ENCODE data around the gene KLK11. TPM values are rescaled to one million over a fixed set of nuclear protein-coding genes. Genes with fewer than 3 reads are reported as not detected.
A peak's percentile ranks its signal among the peaks of the same experiment; 100 is the strongest.

KLK11 gene
- total RNA-seq, 1 experiment from 2014 or later: 10.8 TPM

GRCh38 chr19:50978772-50979390, 47.5 kb downstream of the KLK11 start:
- intact Hi-C loops (cut with micrococcal nuclease; ENCODE audit: unreplicated experiment): no loop called here
- Mint-ChIP-seq H3K4me3 (ENCODE audit: low read depth, unreplicated experiment) (no peak overlapping the region), H3K4me1 (ENCODE audit: low read depth, unreplicated experiment) (peaks cover 56% of the 10 kb centered on the region), H3K9me3 (ENCODE audit: low read depth, unreplicated experiment) (no peaks in the 10 kb centered on the region), H3K36me3 (ENCODE audit: insufficient read depth, unreplicated experiment) (peaks cover 13% of the 10 kb centered on the region), H3K27ac (ENCODE audit: unreplicated experiment) (peak overlapping the region; percentile 12), H3K27me3 (ENCODE audit: unreplicated experiment) (peaks cover 18% of the 10 kb centered on the region)
- BruUV-seq (replicated peaks): no TSS peak
- no peak for TF ChIP-seq CTCF (IDR thresholded peaks at IDR 0.05; ENCODE audit: unreplicated experiment)
- CTCF ChIA-PET: interaction anchor here (0.6 to 1.4 kb wide), 3 partner anchors 13 to 39 kb away, joined by 3 to 5 read pairs (median 4); no protein-coding TSS in a partner anchor
- peak; percentile 56 for DNase-seq

- Mint-ChIP-seq H3K9me3 (ENCODE audit: low read depth, unreplicated experiment) (no peaks in the 10 kb centered on the region), H3K27ac (ENCODE audit: unreplicated experiment) (no peak overlapping the region), H3K36me3 (ENCODE audit: insufficient read depth, unreplicated experiment) (peaks cover 19% of the 10 kb centered on the region), H3K4me3 (ENCODE audit: low read depth, unreplicated experiment) (no peak overlapping the region), H3K27me3 (ENCODE audit: unreplicated experiment) (peaks cover 18% of the 10 kb centered on the region), H3K4me1 (ENCODE audit: low read depth, unreplicated experiment) (peaks cover 65% of the 10 kb centered on the region)
- CTCF ChIA-PET: no interaction called here
- DNase-seq: no peak
- no TSS peak for BruUV-seq (replicated peaks)
- no peak for TF ChIP-seq CTCF (IDR thresholded peaks at IDR 0.05; ENCODE audit: unreplicated experiment)
- intact Hi-C loops (cut with micrococcal nuclease; ENCODE audit: unreplicated experiment): no loop called here
Measured at GRCh38 chr19:50977626-50978025, 48.8 kb downstream of the KLK11 start.

- CTCF ChIA-PET: no interaction called here
- DNase-seq: peak; percentile 93
- Mint-ChIP-seq H3K9me3 (ENCODE audit: low read depth, unreplicated experiment) (no peaks in the 10 kb centered on the region), H3K27me3 (ENCODE audit: unreplicated experiment) (peaks cover 7% of the 10 kb centered on the region), H3K36me3 (ENCODE audit: insufficient read depth, unreplicated experiment) (peaks cover 19% of the 10 kb centered on the region), H3K27ac (ENCODE audit: unreplicated experiment) (peak overlapping the region; percentile 95), H3K4me3 (ENCODE audit: low read depth, unreplicated experiment) (peak overlapping the region; percentile 38), H3K4me1 (ENCODE audit: low read depth, unreplicated experiment) (peaks cover 64% of the 10 kb centered on the region)
- intact Hi-C loops (cut with micrococcal nuclease; ENCODE audit: unreplicated experiment): no loop called here
- no peak for TF ChIP-seq CTCF (IDR thresholded peaks at IDR 0.05; ENCODE audit: unreplicated experiment)
- BruUV-seq (replicated peaks): no TSS peak
Measured at GRCh38 chr19:50975766-50976165, 50.6 kb downstream of the KLK11 start.

GRCh38 chr19:50974702-50975556, 51.5 kb downstream of the KLK11 start:
- no peak for DNase-seq
- no peak for TF ChIP-seq CTCF (IDR thresholded peaks at IDR 0.05; ENCODE audit: unreplicated experiment)
- intact Hi-C loops (cut with micrococcal nuclease; ENCODE audit: unreplicated experiment): no loop called here
- H3K4me1 Mint-ChIP-seq (ENCODE audit: low read depth, unreplicated experiment): peaks cover 67% of the 10 kb centered on the region
- no peak overlapping the region for H3K4me3 Mint-ChIP-seq (ENCODE audit: low read depth, unreplicated experiment)
- H3K36me3 Mint-ChIP-seq (ENCODE audit: insufficient read depth, unreplicated experiment): peaks cover 25% of the 10 kb centered on the region
- BruUV-seq (replicated peaks): no TSS peak
- no peaks in the 10 kb centered on the region for H3K27me3 Mint-ChIP-seq (ENCODE audit: unreplicated experiment)
- peak overlapping the region; percentile 95 for H3K27ac Mint-ChIP-seq (ENCODE audit: unreplicated experiment)
- H3K9me3 Mint-ChIP-seq (ENCODE audit: low read depth, unreplicated experiment): no peaks in the 10 kb centered on the region
- CTCF ChIA-PET: no interaction called here
